Measurements from ENCODE around the gene SHOC2.

GRCh38 chr10:110919971-110920881 lies 822 bp downstream of the SHOC2 start:
- TF ChIP-seq CTCF (IDR thresholded peaks at IDR 0.05): no peak
- TF ChIP-seq POLR2A (IDR thresholded peaks at IDR 0.05): no peak

Measured in Peyer's patch (tissue), 4 donors.